Smooth muscle cell (in vitro differentiated cells): ENCODE results near the gene CASP7. TPM values are rescaled to one million over a fixed set of nuclear protein-coding genes. Genes with fewer than 3 reads are reported as not detected.

Experiments used
- DNase-seq: peaks from one replicate; lab custom pipeline; 2025; ENCODE audit not compliant: unreplicated experiment; lab: John Stamatoyannopoulos, UW
- H2AFZ ChIP-seq: fragments of 200-600 bp; sonication (generic); 2 replicates; pipeline ENCODE4 v1.6.0; 2016; ENCODE audit warnings: antibody characterized with exemption, low read depth, mild to moderate bottlenecking
- H3F3A ChIP-seq: fragments of 200-600 bp; sonication (generic); 2 replicates; pipeline ENCODE4 v1.6.0; 2017; ENCODE audit warnings: antibody characterized with exemption, low read depth
- H3K27ac ChIP-seq: fragments of 200-600 bp; sonication (generic); 2 replicates; pipeline ENCODE4 v1.5.1; 2016; ENCODE audit warnings: low read depth, mild to moderate bottlenecking
- H3K27me3 ChIP-seq: fragments of 200-600 bp; sonication (generic); 2 replicates; pipeline ENCODE4 v1.6.1; 2016; ENCODE audit warnings: low read depth, mild to moderate bottlenecking
- H3K36me3 ChIP-seq: fragments of 200-600 bp; sonication (generic); 2 replicates; pipeline ENCODE4 v1.5.1; 2016; ENCODE audit warnings: low read depth
- H3K4me1 ChIP-seq: fragments of 200-600 bp; sonication (generic); 2 replicates; pipeline ENCODE4 v1.5.1; 2016; ENCODE audit warnings: low read depth
- H3K4me2 ChIP-seq: fragments of 200-600 bp; sonication (generic); 2 replicates; pipeline ENCODE4 v1.6.0; 2016; ENCODE audit warnings: mild to moderate bottlenecking
- H3K4me3 ChIP-seq: fragments of 200-600 bp; sonication (generic); 2 replicates; pipeline ENCODE4 v1.5.1; 2016; ENCODE audit warnings: mild to moderate bottlenecking
- H3K79me2 ChIP-seq: fragments of 200-600 bp; sonication (generic); 2 replicates; pipeline ENCODE4 v1.6.0; 2016; ENCODE audit warnings: low read depth, mild to moderate bottlenecking
- H3K9ac ChIP-seq: fragments of 200-600 bp; sonication (generic); 2 replicates; pipeline ENCODE4 v1.6.0; 2016; ENCODE audit warnings: low read depth
- H3K9me3 ChIP-seq: fragments of 200-600 bp; sonication (generic); replicated peaks from 2 replicates; pipeline ENCODE4 v1.5.1; 2016; ENCODE audit warnings: low read depth
- H4K20me1 ChIP-seq: fragments of 200-600 bp; sonication (generic); 2 replicates; pipeline ENCODE4 v1.6.0; 2016; ENCODE audit warnings: low read depth
- CTCF ChIP-seq: fragments of 200-600 bp; sonication (generic); IDR thresholded peaks from 2 replicates; pipeline ENCODE4 v1.5.1; 2017; ENCODE audit warnings: borderline replicate concordance, mild to moderate bottlenecking, antibody characterized with exemption; ENCODE audit not compliant: insufficient read depth, poor library complexity, severe bottlenecking
- WGBS: methylation state at CpG from one replicate; pipeline ENCODE4 v1.1.7; 2016; ENCODE audit warnings: low lambda C conversion rate; 5-methylcytosine and 5-hydroxymethylcytosine counted together
- polyA plus RNA-seq: library from polyadenylated mRNA; unstranded; fragments of >200 nt; fragmentation: Nextera tagmentation; extraction: Ambion mirVana; gene quantifications from 2 replicates; pipeline ENCODE4 v1.2.1, GENCODE V29; 2016
- total RNA-seq: library from RNA; depleted of rRNA; stranded (reverse); fragments of >200 nt; gene quantifications from 2 replicates; pipeline ENCODE4 v1.2.3, GENCODE V29; 2014

Gene CASP7
- total and polyA plus RNA-seq, 2 experiments from 2014 or later, result 16.2 to 21.5 TPM

- Histone ChIP-seq H3K79me2 (no peaks in the 10 kb centered on the region), H3K4me1 (no peaks in the 10 kb centered on the region), H3F3A (no peaks in the 10 kb centered on the region), H3K9me3 (no peaks in the 10 kb centered on the region), H3K36me3 (no peaks in the 10 kb centered on the region), H2AFZ (no peak overlapping the region), H3K27me3 (peaks cover 46% of the 10 kb centered on the region), H4K20me1 (no peaks in the 10 kb centered on the region), H3K9ac (no peak overlapping the region), H3K27ac (no peak overlapping the region), H3K4me3 (no peak overlapping the region), H3K4me2 (no peak overlapping the region)
- no peak for DNase-seq
- TF ChIP-seq CTCF, result no peak
Observed at GRCh38 chr10:113657544-113657943, 22.2 kb upstream of the CASP7 start.

GRCh38 chr10:113661332-113661731 lies 18.4 kb upstream of the CASP7 start:
- Histone ChIP-seq H3K4me1 (no peaks in the 10 kb centered on the region), H4K20me1 (no peaks in the 10 kb centered on the region), H3K9ac (no peak overlapping the region), H3K79me2 (no peaks in the 10 kb centered on the region), H3K9me3 (no peaks in the 10 kb centered on the region), H3K4me3 (no peak overlapping the region), H3F3A (no peaks in the 10 kb centered on the region), H2AFZ (no peak overlapping the region), H3K27ac (no peak overlapping the region), H3K27me3 (peaks cover 21% of the 10 kb centered on the region), H3K36me3 (no peaks in the 10 kb centered on the region), H3K4me2 (no peak overlapping the region)
- no peak for DNase-seq
- WGBS, result 42% methylated on average over 2 of the region's 2 CpGs
- no peak for TF ChIP-seq CTCF

DNA sequence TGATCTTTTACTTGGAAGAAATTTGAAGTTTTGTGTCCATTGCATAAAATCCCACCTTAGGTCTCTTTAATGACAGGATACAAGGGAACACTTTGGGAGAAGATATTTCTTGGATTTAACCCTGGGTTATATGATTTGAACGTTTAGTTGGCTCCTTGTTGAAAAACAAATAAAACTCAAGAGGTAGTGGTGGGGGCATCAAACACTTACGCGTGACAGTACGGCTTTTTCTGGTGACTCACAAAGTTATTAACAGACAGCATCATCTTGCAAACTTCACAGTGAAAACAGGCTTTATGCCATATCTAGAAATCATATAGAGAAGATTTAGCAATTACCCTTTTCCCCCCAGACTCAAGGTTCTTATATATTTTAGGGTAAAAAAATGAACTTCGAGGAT lies 16.6 kb upstream of the CASP7 start:
- no peak overlapping the region for H3K4me3 ChIP-seq
- no peak for DNase-seq
- no peak overlapping the region for H3K9ac ChIP-seq
- no peak overlapping the region for H3K27ac ChIP-seq
- no peak overlapping the region for H2AFZ ChIP-seq
- H3K4me1 ChIP-seq, result no peaks in the 10 kb centered on the region
- no peaks in the 10 kb centered on the region for H4K20me1 ChIP-seq
- H3K9me3 ChIP-seq, result no peaks in the 10 kb centered on the region
- no peak for TF ChIP-seq CTCF
- H3K36me3 ChIP-seq, result no peaks in the 10 kb centered on the region
- H3F3A ChIP-seq, result no peaks in the 10 kb centered on the region
- H3K4me2 ChIP-seq, result no peak overlapping the region
- WGBS, result 61% methylated on average over 5 of the region's 5 CpGs
- H3K27me3 ChIP-seq, result peaks cover 2% of the 10 kb centered on the region
- no peaks in the 10 kb centered on the region for H3K79me2 ChIP-seq

GRCh38 chr10:113663908-113664307 lies 15.8 kb upstream of the CASP7 start, which contains the start of gene NRAP:
TSS of gene NRAP (minus strand) at chr10:113664041. CDS start at chr10:113663882, 159 bp downstream.
- H3K27ac ChIP-seq, result no peak within 1 kb of the TSS
- no peak within 1 kb of the TSS for H3K4me2 ChIP-seq
- H3K9ac ChIP-seq, result no peak within 1 kb of the TSS
- H3K79me2 ChIP-seq, result no peaks in the 10 kb centered on the region
- DNase-seq, result no peak
- H3K9me3 ChIP-seq, result no peaks in the 10 kb centered on the region
- H3K27me3 ChIP-seq, result no peaks in the 10 kb centered on the region
- no peaks in the 10 kb centered on the region for H3F3A ChIP-seq
- TF ChIP-seq CTCF, result no peak
- H3K4me3 ChIP-seq, result no peak within 1 kb of the TSS
- H2AFZ ChIP-seq, result no peak within 1 kb of the TSS
- H3K4me1 ChIP-seq, result no peaks in the 10 kb centered on the region
- no peaks in the 10 kb centered on the region for H4K20me1 ChIP-seq
- WGBS, result 92% methylated on average over 5 of the region's 5 CpGs
- H3K36me3 ChIP-seq, result no peaks in the 10 kb centered on the region
